ENCODE results near the gene CDH12.

DNA sequence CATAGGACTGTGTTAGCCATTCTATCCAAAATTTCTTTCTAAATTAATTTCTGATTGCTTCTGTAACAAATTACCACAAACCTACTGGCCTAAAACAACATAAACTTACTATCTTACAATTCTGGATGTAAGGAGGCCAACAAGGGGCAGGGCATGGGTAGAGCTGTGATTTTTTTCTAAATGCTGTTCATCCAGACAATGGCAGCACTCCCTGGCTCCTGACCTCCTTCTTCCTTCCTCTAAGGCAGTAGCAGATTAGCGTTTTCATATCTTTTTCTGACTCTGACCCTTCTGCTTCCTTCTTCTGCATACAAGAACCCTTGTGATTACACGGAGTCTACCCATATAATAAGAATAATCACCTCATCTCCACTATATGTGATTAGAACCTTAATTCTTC lies 1005.8 kb downstream of the CDH12 start:
- TF ChIP-seq EZH2phosphoT487 (IDR thresholded peaks at IDR 0.05; ENCODE audit: insufficient read depth, low read depth) (no peak), EZH2 (IDR thresholded peaks at IDR 0.05; ENCODE audit: insufficient read depth, poor library complexity, severe bottlenecking) (no peak)
